GM12878 (cell line): Measurements from ENCODE around the gene JMJD7. TPM values are rescaled to one million over a fixed set of nuclear protein-coding genes. Genes with fewer than 3 reads are reported as not detected.

Experiments
- ATAC-seq: fragments of 200-7000 bp; cut with Tn5 transposase; 3 replicates; pipeline ENCODE4 v1.9.1; 2020; ENCODE audit warnings: mild to moderate bottlenecking, moderate library complexity
- BruUV-seq: library from RNA; stranded (reverse); fragments of 400-500 nt; replicated peaks from 2 replicates; lab custom pipeline; 2021; lab: Mats Ljungman, UMichigan
- CTCF ChIA-PET: fragments of 300-600 bp; sonication (Branson Sonifier 250); formaldehyde crosslinking; extraction: SDS; loops from one replicate; lab custom pipeline; 2021; ENCODE audit warnings: inconsistent platforms; lab: Yijun Ruan, JAX
- POLR2A ChIA-PET: fragments of 350-600 bp; formaldehyde crosslinking; extraction: SDS; loops from one replicate; lab custom pipeline; 2021; ENCODE audit warnings: inconsistent platforms; lab: Charles Lee
- RAD21 ChIA-PET: fragments of 300-600 bp; sonication (Branson Sonifier 250); formaldehyde crosslinking; loops from one replicate; lab custom pipeline; 2023; ENCODE audit warnings: antibody characterized with exemption; ENCODE audit not compliant: unreplicated experiment; lab: Charles Lee
- SMC1A ChIA-PET: fragments of 300-600 bp; sonication (Branson Sonifier 250); formaldehyde crosslinking; loops from one replicate; lab custom pipeline; 2023; ENCODE audit not compliant: unreplicated experiment, uncharacterized antibody; lab: Charles Lee
- DNase-seq: peaks from one replicate; pipeline ENCODE4 v3.0.0-alpha.2; 2011; ENCODE audit warnings: low read depth, low spot score
- FAIRE-seq: peaks from 3 replicates; lab custom pipeline; 2011; peaks lifted over from hg19 to GRCh38; lab: Jason Lieb, UNC
- H2AFZ ChIP-seq: 2 replicates; pipeline ENCODE4 v1.6.0; 2011; ENCODE audit warnings: low read depth, low read length, control low read depth; ENCODE audit not compliant: control insufficient read depth
- H3K27ac ChIP-seq: 2 replicates; pipeline ENCODE4 v1.5.1; 2011; ENCODE audit warnings: control low read depth; ENCODE audit not compliant: control insufficient read depth, insufficient read depth
- H3K27me3 ChIP-seq, 2 experiments: replicated peaks in 1 of 2; 2 replicates each; pipeline versions ENCODE4 v1.6.0 to v1.6.1; 2011; ENCODE audit warnings: low read length in 1 of 2; ENCODE audit not compliant: control insufficient read depth in 2 of 2, insufficient read depth in 2 of 2
- H3K36me3 ChIP-seq, 2 experiments: 2 replicates each; pipeline ENCODE4 v1.5.1; 2011; ENCODE audit warnings: low read length in 1 of 2; ENCODE audit not compliant: control insufficient read depth in 2 of 2, insufficient read depth in 2 of 2
- H3K4me1 ChIP-seq: 2 replicates; pipeline ENCODE4 v1.6.1; 2011; ENCODE audit warnings: mild to moderate bottlenecking, low read length, moderate library complexity, mixed read lengths; ENCODE audit not compliant: control insufficient read depth, insufficient read depth
- H3K4me2 ChIP-seq: 2 replicates; pipeline ENCODE4 v1.6.0; 2011; ENCODE audit warnings: control low read depth; ENCODE audit not compliant: control insufficient read depth, insufficient read depth
- H3K4me3 ChIP-seq: fragments of 200-600 bp; sonication (generic); 2 replicates; pipeline ENCODE4 v1.5.1; 2016
- H3K79me2 ChIP-seq: 2 replicates; pipeline ENCODE4 v1.6.0; 2011; ENCODE audit warnings: low read length; ENCODE audit not compliant: control insufficient read depth, insufficient read depth
- H3K9ac ChIP-seq: 2 replicates; pipeline ENCODE4 v1.8.0; 2011; ENCODE audit warnings: low read length, control low read depth, mixed read lengths; ENCODE audit not compliant: control insufficient read depth, insufficient read depth
- H3K9me3 ChIP-seq: replicated peaks from 3 replicates; pipeline ENCODE4 v1.5.1; 2011; ENCODE audit warnings: mild to moderate bottlenecking, low read length; ENCODE audit not compliant: control insufficient read depth, insufficient read depth
- H4K20me1 ChIP-seq: 2 replicates; pipeline ENCODE4 v1.6.0; 2011; ENCODE audit not compliant: control insufficient read depth, insufficient read depth
- ETV6 ChIP-seq, 2 experiments: fragments of 450-650 bp in 1 of 2; IDR thresholded peaks in 1 of 2; conservative IDR thresholded peaks in 1 of 2; 2 replicates each; pipeline ENCODE4 v1.6.1; 2014; ENCODE audit warnings: antibody characterized with exemption in 1 of 2, borderline replicate concordance in 1 of 2, low read depth in 1 of 2, mild to moderate bottlenecking in 1 of 2, moderate library complexity in 1 of 2
- STAT3 ChIP-seq: IDR thresholded peaks from 2 replicates; pipeline ENCODE4 v1.6.1; 2011; ENCODE audit warnings: low read depth, low read length, improper control_type of control experiment
- ZBED1 ChIP-seq: IDR thresholded peaks from 2 replicates; pipeline ENCODE4 v1.6.1; 2016; ENCODE audit warnings: borderline replicate concordance
- ZNF217 ChIP-seq: fragments of 450-650 bp; IDR thresholded peaks from 2 replicates; pipeline ENCODE4 v1.6.1; 2017; ENCODE audit warnings: antibody characterized with exemption, mild to moderate bottlenecking
- WGBS: methylation state at CpG from one replicate; pipeline ENCODE4 v1.1.6; 2016; ENCODE audit warnings: low lambda C conversion rate; ENCODE audit not compliant: insufficient replicate concordance, insufficient coverage; ENCODE audit errors: missing lambda C conversion rate; 5-methylcytosine and 5-hydroxymethylcytosine counted together
- in situ Hi-C: fragments of 300-500 bp; cut with MboI; formaldehyde crosslinking; loops from 9 replicates; pipeline ENCODE4 v1.14.3; 2018; ENCODE audit warnings: mixed read lengths
- intact Hi-C: fragments of 100-400 bp; cut with micrococcal nuclease; formaldehyde crosslinking; loops from one replicate; pipeline ENCODE4 v1.14.2; 2022; ENCODE audit not compliant: unreplicated experiment
- polyA plus RNA-seq, 11 experiments: library from polyadenylated mRNA; depleted of rRNA in 4 of 11; unstranded in 6 of 11; stranded (reverse) in 5 of 11; fragments of >200 nt; fragmentation: Nextera tagmentation in 4 of 11; fragmentation: Illumina TruSeq in 1 of 11; extraction: Ambion mirVana in 4 of 11; extraction: Trizol in 1 of 11; gene quantifications; 1 replicate in 1 of 11; 2 replicates in 10 of 11; pipeline versions ENCODE4 v1.2.1 to v1.2.3, GENCODE V29; 2011 to 2016; ENCODE audit warnings: inconsistent platforms in 2 of 11, missing spikeins in 2 of 11, low read depth in 1 of 11
- total RNA-seq, 4 experiments: library from RNA; depleted of rRNA in 3 of 4; stranded (reverse); fragments of >200 nt in 3 of 4; fragmentation: Illumina TruSeq in 1 of 4; extraction: Trizol in 1 of 4; gene quantifications; 2 replicates each; pipeline versions ENCODE4 v1.2.1 to v1.2.3, GENCODE V29; 2013 to 2021
- TF ChIP-seq, protein P1 (sequence below): IDR thresholded peaks from 2 replicates; pipeline ENCODE4 v1.6.1; 2012; ENCODE audit warnings: low read depth, low read length, improper control_type of control experiment
- TF ChIP-seq, protein P2 (sequence below): fragments of 450-650 bp; formaldehyde crosslinking; IDR thresholded peaks from 2 replicates; pipeline ENCODE4 v1.4.0; 2020; ENCODE audit warnings: mild to moderate bottlenecking, moderate library complexity

Gene JMJD7
- total and polyA plus RNA-seq, 10 of the 15 experiments (the other 5 are each of a cell fraction or from before 2014, with no cell fraction given), result 0.79 to 12.2 (median 6.5) TPM

- Histone ChIP-seq H3K4me3 (no peak overlapping the region), H3K9me3 (no peaks in the 10 kb centered on the region)
- ATAC-seq, result no peak
- FAIRE-seq, result no peak
- TF ChIP-seq, protein P1, sequence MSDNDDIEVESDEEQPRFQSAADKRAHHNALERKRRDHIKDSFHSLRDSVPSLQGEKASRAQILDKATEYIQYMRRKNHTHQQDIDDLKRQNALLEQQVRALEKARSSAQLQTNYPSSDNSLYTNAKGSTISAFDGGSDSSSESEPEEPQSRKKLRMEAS, result no peak
- no peak for TF ChIP-seq STAT3
- TF ChIP-seq ZBED1, result no peak
- TF ChIP-seq ETV6 (conservative IDR thresholded peaks at IDR 0.05 in 1 of 2, IDR thresholded peaks at IDR 0.05 in 1 of 2; ENCODE audit: borderline replicate concordance in 1 of 2, low read depth in 1 of 2), result no peak
- TF ChIP-seq, protein P2, sequence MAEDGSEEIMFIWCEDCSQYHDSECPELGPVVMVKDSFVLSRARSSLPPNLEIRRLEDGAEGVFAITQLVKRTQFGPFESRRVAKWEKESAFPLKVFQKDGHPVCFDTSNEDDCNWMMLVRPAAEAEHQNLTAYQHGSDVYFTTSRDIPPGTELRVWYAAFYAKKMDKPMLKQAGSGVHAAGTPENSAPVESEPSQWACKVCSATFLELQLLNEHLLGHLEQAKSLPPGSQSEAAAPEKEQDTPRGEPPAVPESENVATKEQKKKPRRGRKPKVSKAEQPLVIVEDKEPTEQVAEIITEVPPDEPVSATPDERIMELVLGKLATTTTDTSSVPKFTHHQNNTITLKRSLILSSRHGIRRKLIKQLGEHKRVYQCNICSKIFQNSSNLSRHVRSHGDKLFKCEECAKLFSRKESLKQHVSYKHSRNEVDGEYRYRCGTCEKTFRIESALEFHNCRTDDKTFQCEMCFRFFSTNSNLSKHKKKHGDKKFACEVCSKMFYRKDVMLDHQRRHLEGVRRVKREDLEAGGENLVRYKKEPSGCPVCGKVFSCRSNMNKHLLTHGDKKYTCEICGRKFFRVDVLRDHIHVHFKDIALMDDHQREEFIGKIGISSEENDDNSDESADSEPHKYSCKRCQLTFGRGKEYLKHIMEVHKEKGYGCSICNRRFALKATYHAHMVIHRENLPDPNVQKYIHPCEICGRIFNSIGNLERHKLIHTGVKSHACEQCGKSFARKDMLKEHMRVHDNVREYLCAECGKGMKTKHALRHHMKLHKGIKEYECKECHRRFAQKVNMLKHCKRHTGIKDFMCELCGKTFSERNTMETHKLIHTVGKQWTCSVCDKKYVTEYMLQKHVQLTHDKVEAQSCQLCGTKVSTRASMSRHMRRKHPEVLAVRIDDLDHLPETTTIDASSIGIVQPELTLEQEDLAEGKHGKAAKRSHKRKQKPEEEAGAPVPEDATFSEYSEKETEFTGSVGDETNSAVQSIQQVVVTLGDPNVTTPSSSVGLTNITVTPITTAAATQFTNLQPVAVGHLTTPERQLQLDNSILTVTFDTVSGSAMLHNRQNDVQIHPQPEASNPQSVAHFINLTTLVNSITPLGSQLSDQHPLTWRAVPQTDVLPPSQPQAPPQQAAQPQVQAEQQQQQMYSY (CRISPR knock-in tag), result no peak
- no peak for TF ChIP-seq ZNF217
- TF ChIP-seq, all 136 proteins: peak for 0
- RAD21 ChIA-PET, result no interaction called here
- H2AFZ ChIP-seq, result no peak overlapping the region
- in situ Hi-C loops, result no loop called here
- no peaks in the 10 kb centered on the region; a peak in 1 of 4 replicates for H3K36me3 ChIP-seq
- H3K79me2 ChIP-seq, result no peaks in the 10 kb centered on the region
- no peaks in the 10 kb centered on the region for H3K4me1 ChIP-seq
- no peak for DNase-seq
- H3K27me3 ChIP-seq, result no peaks in the 10 kb centered on the region
- H4K20me1 ChIP-seq, result no peaks in the 10 kb centered on the region; the same call in 1 of the 2 replicates
- no peak overlapping the region for H3K27ac ChIP-seq
- SMC1A ChIA-PET, result no interaction called here
- BruUV-seq, result no TSS peak
- POLR2A ChIA-PET, result no interaction called here
- CTCF ChIA-PET, result no interaction called here
- no peak overlapping the region for H3K9ac ChIP-seq
- WGBS, result 95% methylated on average over 9 of the region's 9 CpGs
- no peak overlapping the region for H3K4me2 ChIP-seq
- intact Hi-C loops, result no loop called here
Measured at GRCh38 chr15:41847981-41848380, 20.1 kb downstream of the JMJD7 start.
